HepG2 (cell line): ENCODE results near the gene HLF. TPM values are rescaled to one million over a fixed set of nuclear protein-coding genes. Genes with fewer than 3 reads are reported as not detected.
A peak's percentile ranks its signal among the peaks of the same experiment; 100 is the strongest.

ENCODE experiments used
- CBX5 ChIP-seq: sonication (generic); formaldehyde crosslinking; IDR thresholded peaks from 2 replicates; pipeline ENCODE4 v1.4.0; 2020; ENCODE audit warnings: missing genetic modification reagents, borderline replicate concordance
- MAFK ChIP-seq, 2 experiments: IDR thresholded peaks in 1 of 2; conservative IDR thresholded peaks in 1 of 2; 2 replicates each; pipeline ENCODE4 v1.6.1; 2011; ENCODE audit warnings: improper control_type of control experiment in 2 of 2, low read length in 2 of 2
- RFXAP ChIP-seq: sonication (generic); formaldehyde crosslinking; IDR thresholded peaks from 2 replicates; pipeline ENCODE4 v1.4.0; 2020; ENCODE audit warnings: missing genetic modification reagents, borderline replicate concordance
- RXRA ChIP-seq: sonication (generic); formaldehyde crosslinking; IDR thresholded peaks from 2 replicates; pipeline ENCODE4 v1.5.1; 2020; ENCODE audit warnings: missing genetic modification reagents
- SRF ChIP-seq: IDR thresholded peaks from 2 replicates; pipeline ENCODE4 v1.6.1; 2011; ENCODE audit warnings: mild to moderate bottlenecking, low read depth, low read length, moderate library complexity
- ZBTB38 ChIP-seq: sonication (generic); formaldehyde crosslinking; IDR thresholded peaks from 2 replicates; pipeline ENCODE4 v1.5.1; 2020; ENCODE audit warnings: mild to moderate bottlenecking, missing genetic modification reagents
- ZFP90 ChIP-seq: sonication (generic); formaldehyde crosslinking; IDR thresholded peaks from 2 replicates; pipeline ENCODE4 v1.8.0; 2022; ENCODE audit warnings: missing genetic modification reagents, mild to moderate bottlenecking, inconsistent platforms, borderline replicate concordance
- ZNF891 ChIP-seq: sonication (generic); formaldehyde crosslinking; IDR thresholded peaks from 2 replicates; pipeline ENCODE4 v1.5.0; 2020; ENCODE audit warnings: mild to moderate bottlenecking, missing genetic modification reagents
- ZSCAN20 ChIP-seq: sonication (generic); formaldehyde crosslinking; IDR thresholded peaks from 2 replicates; pipeline ENCODE4 v1.4.0; 2020; ENCODE audit warnings: missing genetic modification reagents, mild to moderate bottlenecking, borderline replicate concordance
- polyA plus RNA-seq, 8 experiments: library from polyadenylated mRNA; depleted of rRNA in 3 of 8; stranded (reverse) in 7 of 8; unstranded in 1 of 8; fragments of >200 nt; fragmentation: Illumina TruSeq in 4 of 8; extraction: Trizol in 4 of 8; gene quantifications; 2 replicates each; pipeline versions ENCODE4 v1.2.1 to v1.2.3, GENCODE V29; 2011 to 2016; ENCODE audit warnings: low read depth in 4 of 8, missing spikeins in 1 of 8, mixed read lengths in 1 of 8; ENCODE audit not compliant: insufficient read depth in 1 of 8
- total RNA-seq, 5 experiments: library from RNA; depleted of rRNA; stranded (reverse); fragments of >200 nt; fragmentation: Illumina TruSeq; extraction: Trizol; gene quantifications; 2 replicates each; pipeline ENCODE4 v1.2.3, GENCODE V29; 2016; ENCODE audit warnings: low read depth in 1 of 5
- TF ChIP-seq, protein P1 (sequence below): sonication (generic); formaldehyde crosslinking; IDR thresholded peaks from 2 replicates; pipeline ENCODE4 v1.4.0; 2020; ENCODE audit warnings: mild to moderate bottlenecking, missing genetic modification reagents
- TF ChIP-seq, protein P2 (sequence below): sonication (generic); formaldehyde crosslinking; IDR thresholded peaks from 2 replicates; pipeline ENCODE4 v1.4.0; 2020; ENCODE audit warnings: mild to moderate bottlenecking, missing genetic modification reagents, borderline replicate concordance
- TF ChIP-seq, protein P3 (sequence below), 2 experiments: sonication (generic) in 1 of 2; formaldehyde crosslinking in 1 of 2; IDR thresholded peaks; 2 replicates each; pipeline versions ENCODE4 v1.4.0 to v1.6.1; 2016 to 2020; ENCODE audit warnings: borderline replicate concordance in 1 of 2, low read depth in 1 of 2, mild to moderate bottlenecking in 1 of 2, missing genetic modification reagents in 1 of 2
- TF ChIP-seq, protein P4 (sequence below), 2 experiments: fragments of 450-650 bp in 1 of 2; sonication (generic) in 1 of 2; formaldehyde crosslinking; IDR thresholded peaks; 2 replicates each; pipeline versions ENCODE4 v1.5.0 to v1.8.0; 2020 to 2022; ENCODE audit warnings: mild to moderate bottlenecking in 1 of 2, missing genetic modification reagents in 1 of 2

Gene HLF
- total and polyA plus RNA-seq, 2 of the 13 experiments (the other 11 are each of a cell fraction or from before 2014, with no cell fraction given) = 202 to 346 TPM

DNA sequence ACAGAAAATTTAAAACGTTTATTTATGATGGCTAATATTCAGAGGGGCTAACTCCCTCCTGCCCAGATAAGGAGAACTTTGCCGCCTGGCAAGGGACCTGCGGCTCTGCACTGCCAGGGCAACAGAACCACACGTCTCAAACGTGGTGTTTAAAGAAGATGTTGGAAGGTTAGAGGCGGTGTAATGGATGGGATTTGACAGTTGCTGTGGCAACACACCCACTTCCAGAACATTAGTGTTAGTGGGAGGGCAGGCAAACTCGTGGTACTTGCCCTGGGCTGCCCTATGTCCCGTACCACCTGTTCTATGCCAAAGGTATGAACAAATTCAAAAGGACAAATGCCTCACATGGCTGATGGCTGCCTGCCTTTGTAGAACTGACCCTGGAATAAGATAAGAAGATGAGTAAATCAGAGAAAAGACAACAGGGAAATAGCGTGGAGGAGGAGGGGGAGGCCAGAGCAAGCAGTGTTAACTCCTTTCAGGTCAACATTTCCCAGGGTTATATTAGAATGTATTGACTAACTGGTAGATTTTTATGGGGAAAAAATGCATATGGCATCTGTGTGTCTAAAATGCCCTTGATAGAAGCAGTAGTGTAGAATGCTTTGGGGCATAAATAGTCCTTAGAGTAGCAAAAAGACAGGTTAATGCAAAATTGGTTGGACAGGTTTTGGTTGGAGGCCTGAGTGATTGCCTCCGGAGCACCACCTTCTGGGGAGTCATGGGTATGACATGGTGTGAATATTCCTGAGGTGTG lies 30.8 kb downstream of the HLF start (continued):
- TF ChIP-seq, protein P1, sequence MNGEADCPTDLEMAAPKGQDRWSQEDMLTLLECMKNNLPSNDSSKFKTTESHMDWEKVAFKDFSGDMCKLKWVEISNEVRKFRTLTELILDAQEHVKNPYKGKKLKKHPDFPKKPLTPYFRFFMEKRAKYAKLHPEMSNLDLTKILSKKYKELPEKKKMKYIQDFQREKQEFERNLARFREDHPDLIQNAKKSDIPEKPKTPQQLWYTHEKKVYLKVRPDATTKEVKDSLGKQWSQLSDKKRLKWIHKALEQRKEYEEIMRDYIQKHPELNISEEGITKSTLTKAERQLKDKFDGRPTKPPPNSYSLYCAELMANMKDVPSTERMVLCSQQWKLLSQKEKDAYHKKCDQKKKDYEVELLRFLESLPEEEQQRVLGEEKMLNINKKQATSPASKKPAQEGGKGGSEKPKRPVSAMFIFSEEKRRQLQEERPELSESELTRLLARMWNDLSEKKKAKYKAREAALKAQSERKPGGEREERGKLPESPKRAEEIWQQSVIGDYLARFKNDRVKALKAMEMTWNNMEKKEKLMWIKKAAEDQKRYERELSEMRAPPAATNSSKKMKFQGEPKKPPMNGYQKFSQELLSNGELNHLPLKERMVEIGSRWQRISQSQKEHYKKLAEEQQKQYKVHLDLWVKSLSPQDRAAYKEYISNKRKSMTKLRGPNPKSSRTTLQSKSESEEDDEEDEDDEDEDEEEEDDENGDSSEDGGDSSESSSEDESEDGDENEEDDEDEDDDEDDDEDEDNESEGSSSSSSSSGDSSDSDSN = no peak
- TF ChIP-seq ZFP90 (0 out of 2 replicates have a peak, but pooled peaks have one; percentile 30), SRF (no peak), RFXAP (CRISPR knock-in tag) (0 out of 2 replicates have a peak, but pooled peaks have one; percentile 64), MAFK (conservative IDR thresholded peaks at IDR 0.05 in 1 of 2, IDR thresholded peaks at IDR 0.05 in 1 of 2; ENCODE audit: low read length in 2 of 2) (peak in 1 of 2 experiments; percentile 33; a peak in 1 of 4 replicates), ZBTB38 (CRISPR knock-in tag) (peak; percentile 79), CBX5 (0 out of 2 replicates have a peak, but pooled peaks have one; percentile 72), ZNF891 (no peak), RXRA (CRISPR knock-in tag) (0 out of 2 replicates have a peak, but pooled peaks have one; percentile 38), ZSCAN20 (CRISPR knock-in tag) (no peak)
- TF ChIP-seq, protein P2, sequence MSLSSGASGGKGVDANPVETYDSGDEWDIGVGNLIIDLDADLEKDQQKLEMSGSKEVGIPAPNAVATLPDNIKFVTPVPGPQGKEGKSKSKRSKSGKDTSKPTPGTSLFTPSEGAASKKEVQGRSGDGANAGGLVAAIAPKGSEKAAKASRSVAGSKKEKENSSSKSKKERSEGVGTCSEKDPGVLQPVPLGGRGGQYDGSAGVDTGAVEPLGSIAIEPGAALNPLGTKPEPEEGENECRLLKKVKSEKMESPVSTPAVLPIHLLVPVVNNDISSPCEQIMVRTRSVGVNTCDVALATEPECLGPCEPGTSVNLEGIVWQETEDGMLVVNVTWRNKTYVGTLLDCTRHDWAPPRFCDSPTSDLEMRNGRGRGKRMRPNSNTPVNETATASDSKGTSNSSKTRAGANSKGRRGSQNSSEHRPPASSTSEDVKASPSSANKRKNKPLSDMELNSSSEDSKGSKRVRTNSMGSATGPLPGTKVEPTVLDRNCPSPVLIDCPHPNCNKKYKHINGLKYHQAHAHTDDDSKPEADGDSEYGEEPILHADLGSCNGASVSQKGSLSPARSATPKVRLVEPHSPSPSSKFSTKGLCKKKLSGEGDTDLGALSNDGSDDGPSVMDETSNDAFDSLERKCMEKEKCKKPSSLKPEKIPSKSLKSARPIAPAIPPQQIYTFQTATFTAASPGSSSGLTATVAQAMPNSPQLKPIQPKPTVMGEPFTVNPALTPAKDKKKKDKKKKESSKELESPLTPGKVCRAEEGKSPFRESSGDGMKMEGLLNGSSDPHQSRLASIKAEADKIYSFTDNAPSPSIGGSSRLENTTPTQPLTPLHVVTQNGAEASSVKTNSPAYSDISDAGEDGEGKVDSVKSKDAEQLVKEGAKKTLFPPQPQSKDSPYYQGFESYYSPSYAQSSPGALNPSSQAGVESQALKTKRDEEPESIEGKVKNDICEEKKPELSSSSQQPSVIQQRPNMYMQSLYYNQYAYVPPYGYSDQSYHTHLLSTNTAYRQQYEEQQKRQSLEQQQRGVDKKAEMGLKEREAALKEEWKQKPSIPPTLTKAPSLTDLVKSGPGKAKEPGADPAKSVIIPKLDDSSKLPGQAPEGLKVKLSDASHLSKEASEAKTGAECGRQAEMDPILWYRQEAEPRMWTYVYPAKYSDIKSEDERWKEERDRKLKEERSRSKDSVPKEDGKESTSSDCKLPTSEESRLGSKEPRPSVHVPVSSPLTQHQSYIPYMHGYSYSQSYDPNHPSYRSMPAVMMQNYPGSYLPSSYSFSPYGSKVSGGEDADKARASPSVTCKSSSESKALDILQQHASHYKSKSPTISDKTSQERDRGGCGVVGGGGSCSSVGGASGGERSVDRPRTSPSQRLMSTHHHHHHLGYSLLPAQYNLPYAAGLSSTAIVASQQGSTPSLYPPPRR = peak; percentile 44; the same call in 1 of the 2 replicates
- TF ChIP-seq, protein P3, sequence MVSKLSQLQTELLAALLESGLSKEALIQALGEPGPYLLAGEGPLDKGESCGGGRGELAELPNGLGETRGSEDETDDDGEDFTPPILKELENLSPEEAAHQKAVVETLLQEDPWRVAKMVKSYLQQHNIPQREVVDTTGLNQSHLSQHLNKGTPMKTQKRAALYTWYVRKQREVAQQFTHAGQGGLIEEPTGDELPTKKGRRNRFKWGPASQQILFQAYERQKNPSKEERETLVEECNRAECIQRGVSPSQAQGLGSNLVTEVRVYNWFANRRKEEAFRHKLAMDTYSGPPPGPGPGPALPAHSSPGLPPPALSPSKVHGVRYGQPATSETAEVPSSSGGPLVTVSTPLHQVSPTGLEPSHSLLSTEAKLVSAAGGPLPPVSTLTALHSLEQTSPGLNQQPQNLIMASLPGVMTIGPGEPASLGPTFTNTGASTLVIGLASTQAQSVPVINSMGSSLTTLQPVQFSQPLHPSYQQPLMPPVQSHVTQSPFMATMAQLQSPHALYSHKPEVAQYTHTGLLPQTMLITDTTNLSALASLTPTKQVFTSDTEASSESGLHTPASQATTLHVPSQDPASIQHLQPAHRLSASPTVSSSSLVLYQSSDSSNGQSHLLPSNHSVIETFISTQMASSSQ (IDR thresholded peaks at IDR 0.05; ENCODE audit: low read depth) = no peak
- TF ChIP-seq, protein P3 (CRISPR knock-in tag; IDR thresholded peaks at IDR 0.05; ENCODE audit: borderline replicate concordance) = no peak; the same call in 1 of the 2 replicates
- TF ChIP-seq, protein P4, sequence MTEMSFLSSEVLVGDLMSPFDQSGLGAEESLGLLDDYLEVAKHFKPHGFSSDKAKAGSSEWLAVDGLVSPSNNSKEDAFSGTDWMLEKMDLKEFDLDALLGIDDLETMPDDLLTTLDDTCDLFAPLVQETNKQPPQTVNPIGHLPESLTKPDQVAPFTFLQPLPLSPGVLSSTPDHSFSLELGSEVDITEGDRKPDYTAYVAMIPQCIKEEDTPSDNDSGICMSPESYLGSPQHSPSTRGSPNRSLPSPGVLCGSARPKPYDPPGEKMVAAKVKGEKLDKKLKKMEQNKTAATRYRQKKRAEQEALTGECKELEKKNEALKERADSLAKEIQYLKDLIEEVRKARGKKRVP (CRISPR knock-in tag; IDR thresholded peaks at IDR 0.05) = peak; percentile 38 to 43; a peak in 1 of 4 replicates
